Colonic mucosa (tissue), 4 donors: ENCODE results near the gene F13B. TPM values are rescaled to one million over a fixed set of nuclear protein-coding genes. Genes with fewer than 3 reads are reported as not detected.
"Not testable (repeated sequence)": the region's sequence is repeated elsewhere in the genome, so short reads cannot be mapped to it uniquely, and the experiment has no call there.

ENCODE experiments used
- DNase-seq: peaks from one replicate; pipeline ENCODE4 v3.0.0-alpha.2; 2020
- H3K27ac ChIP-seq: fragments of 200-600 bp; one replicate; pipeline ENCODE4 v1.8.0; 2021
- H3K27me3 ChIP-seq: fragments of 200-600 bp; one replicate; pipeline ENCODE4 v1.8.0; 2021
- H3K36me3 ChIP-seq: fragments of 200-600 bp; one replicate; pipeline ENCODE4 v1.8.0; 2021
- H3K4me1 ChIP-seq: fragments of 200-600 bp; one replicate; pipeline ENCODE4 v1.8.0; 2021; ENCODE audit warnings: mild to moderate bottlenecking
- H3K4me3 ChIP-seq: fragments of 200-600 bp; one replicate; pipeline ENCODE4 v1.8.0; 2021
- H3K9ac ChIP-seq, 2 donors: one replicate each; pipeline ENCODE4 v1.7.0; 2013; ENCODE audit warnings: control low read depth in 2 of 2, low read depth in 2 of 2, low read length in 2 of 2
- H3K9me3 ChIP-seq: fragments of 200-600 bp; one replicate; pipeline ENCODE4 v1.8.0; 2021
- intact Hi-C: fragments of 100-400 bp; cut with DNase I; formaldehyde crosslinking; loops from one replicate; pipeline ENCODE4 v1.14.1; 2022
- total RNA-seq, 2 donors: library from RNA; stranded (reverse); fragmentation: NEBNext Ultra II Directional in 1 of 2; extraction: Animal tissue kit (Norgen Biotek cat#: 25700) in 1 of 2; gene quantifications; one replicate each; pipeline ENCODE4 v1.2.1, GENCODE V29; 2021
- TF ChIP-seq, protein P1 (sequence below): fragments of 200-600 bp; IDR thresholded peaks from one replicate; pipeline ENCODE4 v1.8.0; 2022; ENCODE audit warnings: antibody characterized with exemption, mild to moderate bottlenecking
- donor health status: healthy.
- donor health status: DM: no; HTN: no; CAD: no.
- donor health status: DM: no; HTN: no; CAD: no.

The F13B gene
- total RNA-seq, 2 donors from 2014 or later = not detected

DNA sequence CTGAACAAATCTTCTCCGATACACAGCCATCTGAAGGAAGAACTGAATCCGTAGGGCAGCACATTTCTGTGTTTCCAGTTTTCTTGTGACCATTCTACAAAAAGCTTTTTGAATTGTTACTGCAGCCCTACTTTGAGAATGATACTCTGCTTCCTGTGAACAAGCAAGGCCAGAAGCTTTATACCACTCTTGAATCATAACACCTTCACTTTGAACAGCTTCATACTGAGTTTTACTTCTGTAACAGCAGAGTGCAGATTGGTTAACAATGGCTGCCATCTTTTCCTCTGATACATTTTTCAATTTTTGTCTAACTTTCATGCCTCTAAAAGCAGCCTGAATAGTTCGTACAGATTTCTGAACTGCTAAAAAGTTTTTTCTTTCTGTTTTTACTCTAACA, 33.6 kb upstream of the F13B start:
- Histone ChIP-seq H3K4me1 (no peaks in the 10 kb centered on the region), H3K9me3 (no peaks in the 10 kb centered on the region), H3K27ac (no peak overlapping the region), H3K9ac (no peak overlapping the region), H3K36me3 (no peaks in the 10 kb centered on the region), H3K4me3 (no peak overlapping the region), H3K27me3 (no peaks in the 10 kb centered on the region)
- DNase-seq = no peak
- TF ChIP-seq, protein P1, sequence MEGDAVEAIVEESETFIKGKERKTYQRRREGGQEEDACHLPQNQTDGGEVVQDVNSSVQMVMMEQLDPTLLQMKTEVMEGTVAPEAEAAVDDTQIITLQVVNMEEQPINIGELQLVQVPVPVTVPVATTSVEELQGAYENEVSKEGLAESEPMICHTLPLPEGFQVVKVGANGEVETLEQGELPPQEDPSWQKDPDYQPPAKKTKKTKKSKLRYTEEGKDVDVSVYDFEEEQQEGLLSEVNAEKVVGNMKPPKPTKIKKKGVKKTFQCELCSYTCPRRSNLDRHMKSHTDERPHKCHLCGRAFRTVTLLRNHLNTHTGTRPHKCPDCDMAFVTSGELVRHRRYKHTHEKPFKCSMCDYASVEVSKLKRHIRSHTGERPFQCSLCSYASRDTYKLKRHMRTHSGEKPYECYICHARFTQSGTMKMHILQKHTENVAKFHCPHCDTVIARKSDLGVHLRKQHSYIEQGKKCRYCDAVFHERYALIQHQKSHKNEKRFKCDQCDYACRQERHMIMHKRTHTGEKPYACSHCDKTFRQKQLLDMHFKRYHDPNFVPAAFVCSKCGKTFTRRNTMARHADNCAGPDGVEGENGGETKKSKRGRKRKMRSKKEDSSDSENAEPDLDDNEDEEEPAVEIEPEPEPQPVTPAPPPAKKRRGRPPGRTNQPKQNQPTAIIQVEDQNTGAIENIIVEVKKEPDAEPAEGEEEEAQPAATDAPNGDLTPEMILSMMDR = no peak
- intact Hi-C loops = no loop called here

- DNase-seq = no peak
- TF ChIP-seq, protein P1 = no peak
- no peak overlapping the region for H3K27ac ChIP-seq
- no peaks in the 10 kb centered on the region for H3K27me3 ChIP-seq
- H3K9me3 ChIP-seq = no peaks in the 10 kb centered on the region
- intact Hi-C loops = no loop called here
- no peak overlapping the region for H3K4me3 ChIP-seq
- no peaks in the 10 kb centered on the region for H3K36me3 ChIP-seq
- no peak overlapping the region for H3K9ac ChIP-seq
- no peaks in the 10 kb centered on the region for H3K4me1 ChIP-seq
Measured at GRCh38 chr1:197099444-197099843, 32.4 kb upstream of the F13B start.

DNA sequence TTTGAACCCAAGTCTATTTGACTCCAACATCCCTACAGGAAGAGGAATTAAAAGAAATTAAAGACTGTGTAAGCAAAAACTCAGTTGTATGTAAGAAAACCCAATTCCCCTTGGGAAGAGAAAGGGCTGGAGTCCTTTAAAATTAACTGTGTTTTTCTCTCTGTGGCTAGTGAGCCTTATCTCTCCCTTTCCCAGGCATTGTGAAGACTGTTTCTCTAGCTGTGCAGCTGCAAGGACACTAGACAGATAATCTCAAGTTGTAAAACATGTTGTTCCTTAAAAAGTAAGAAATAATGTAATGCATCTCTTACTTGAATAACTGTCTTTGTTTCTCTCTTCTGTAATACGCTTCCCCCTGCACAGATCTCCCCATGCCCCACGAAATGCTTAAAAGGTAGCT, 29.9 kb upstream of the F13B start:
- H3K27me3 ChIP-seq, H3K36me3 ChIP-seq, H3K27ac ChIP-seq, DNase-seq, H3K4me3 ChIP-seq, intact Hi-C loops, H3K4me1 ChIP-seq, H3K9ac ChIP-seq, H3K9me3 ChIP-seq: not testable (repeated sequence)

- H3K9ac ChIP-seq = no peak overlapping the region
- TF ChIP-seq, protein P1 = no peak
- H3K9me3 ChIP-seq = no peaks in the 10 kb centered on the region
- H3K4me3 ChIP-seq = no peak overlapping the region
- DNase-seq = no peak
- H3K36me3 ChIP-seq = no peaks in the 10 kb centered on the region
- H3K27me3 ChIP-seq = no peaks in the 10 kb centered on the region
- intact Hi-C loops = no loop called here
- H3K4me1 ChIP-seq = no peaks in the 10 kb centered on the region
- H3K27ac ChIP-seq = no peak overlapping the region
Measured at GRCh38 chr1:197096137-197096536, 29.1 kb upstream of the F13B start.

GRCh38 chr1:197093226-197093885, 26.3 kb upstream of the F13B start:
- H3K27me3 ChIP-seq = no peaks in the 10 kb centered on the region
- H3K36me3 ChIP-seq = no peaks in the 10 kb centered on the region
- TF ChIP-seq, protein P1 = no peak
- no peaks in the 10 kb centered on the region for H3K4me1 ChIP-seq
- H3K27ac ChIP-seq = no peak overlapping the region
- H3K4me3 ChIP-seq = no peak overlapping the region
- intact Hi-C loops = no loop called here
- no peak overlapping the region for H3K9ac ChIP-seq
- H3K9me3 ChIP-seq = no peaks in the 10 kb centered on the region
- no peak for DNase-seq

DNA sequence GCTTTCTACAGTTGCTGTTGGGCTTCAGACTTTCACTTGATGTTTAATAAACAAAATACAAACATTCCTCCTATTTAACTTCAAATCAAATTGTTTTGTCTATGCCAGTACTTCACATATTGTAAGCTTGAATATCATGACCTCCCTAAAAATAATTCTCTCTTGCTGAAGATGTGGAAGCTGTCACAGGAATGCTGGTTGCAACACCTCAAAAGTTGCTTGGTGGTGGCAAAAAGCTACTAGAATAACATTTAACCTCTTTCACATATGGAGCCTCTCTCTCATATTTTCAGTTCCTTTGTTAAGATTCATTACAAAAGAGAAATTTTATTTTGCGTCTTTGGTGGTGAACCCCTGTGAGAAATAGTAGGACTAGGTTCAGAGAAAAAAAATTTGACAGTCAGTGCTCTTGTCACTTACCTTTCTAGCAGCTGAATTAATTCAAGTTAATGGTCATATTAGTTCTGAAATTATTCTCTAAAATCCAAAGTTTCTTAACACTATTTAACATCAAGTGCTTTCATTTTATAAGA, 25.5 kb upstream of the F13B start:
- no peaks in the 10 kb centered on the region for H3K9me3 ChIP-seq
- intact Hi-C loops = no loop called here
- no peaks in the 10 kb centered on the region for H3K4me1 ChIP-seq
- no peaks in the 10 kb centered on the region for H3K36me3 ChIP-seq
- no peak overlapping the region for H3K9ac ChIP-seq
- H3K4me3 ChIP-seq = no peak overlapping the region
- no peak for DNase-seq
- H3K27ac ChIP-seq = no peak overlapping the region
- H3K27me3 ChIP-seq = no peaks in the 10 kb centered on the region
- TF ChIP-seq, protein P1 = no peak
